ENCODE results near the gene FZD10.

Gene FZD10

GRCh38 chr12:130162267-130162666 is at the start of gene FZD10:
TSS of gene FZD10 (plus strand) at chr12:130162464. CDS start at chr12:130162943, 479 bp downstream.
- TF ChIP-seq CTCF (conservative IDR thresholded peaks at IDR 0.05; ENCODE audit: low read depth, low read length) = no peak
- Histone ChIP-seq H3K27me3 (ENCODE audit: insufficient read depth, low read depth) (no peaks in the 10 kb centered on the region), H2AFZ (ENCODE audit: low read depth) (no peak within 1 kb of the TSS), H3K4me1 (ENCODE audit: low read depth, poor library complexity, severe bottlenecking) (no peaks in the 10 kb centered on the region), H3K79me2 (ENCODE audit: insufficient read depth, low read depth) (no peaks in the 10 kb centered on the region), H3K9ac (no peak within 1 kb of the TSS), H3K4me3 (IDR thresholded peaks at IDR 0.05; ENCODE audit: insufficient read depth, low read depth, low read length) (no peak within 1 kb of the TSS), H3K27ac (no peak within 1 kb of the TSS), H3K4me2 (no peak within 1 kb of the TSS), H4K20me1 (ENCODE audit: insufficient read depth) (no peaks in the 10 kb centered on the region), H3K36me3 (ENCODE audit: insufficient read depth) (no peaks in the 10 kb centered on the region)

- H3K27ac ChIP-seq = no peak overlapping the region
- no peaks in the 10 kb centered on the region for H4K20me1 ChIP-seq (ENCODE audit: insufficient read depth)
- H3K4me1 ChIP-seq (ENCODE audit: low read depth, poor library complexity, severe bottlenecking) = no peaks in the 10 kb centered on the region
- H2AFZ ChIP-seq (ENCODE audit: low read depth) = no peak overlapping the region
- no peaks in the 10 kb centered on the region for H3K36me3 ChIP-seq (ENCODE audit: insufficient read depth)
- H3K79me2 ChIP-seq (ENCODE audit: insufficient read depth, low read depth) = no peaks in the 10 kb centered on the region
- no peak overlapping the region for H3K4me2 ChIP-seq
- H3K27me3 ChIP-seq (ENCODE audit: insufficient read depth, low read depth) = no peaks in the 10 kb centered on the region
- no peak overlapping the region for H3K4me3 ChIP-seq (IDR thresholded peaks at IDR 0.05; ENCODE audit: insufficient read depth, low read depth, low read length)
- H3K9ac ChIP-seq = no peak overlapping the region
- TF ChIP-seq CTCF (conservative IDR thresholded peaks at IDR 0.05; ENCODE audit: low read depth, low read length) = no peak
These were observed 47.3 kb upstream of the FZD10 start for GRCh38 chr12:130114952-130115351.

- Histone ChIP-seq H3K27ac (no peak overlapping the region), H3K79me2 (ENCODE audit: insufficient read depth, low read depth) (no peaks in the 10 kb centered on the region), H3K36me3 (ENCODE audit: insufficient read depth) (no peaks in the 10 kb centered on the region), H3K27me3 (ENCODE audit: insufficient read depth, low read depth) (no peaks in the 10 kb centered on the region), H2AFZ (ENCODE audit: low read depth) (no peak overlapping the region), H4K20me1 (ENCODE audit: insufficient read depth) (no peaks in the 10 kb centered on the region), H3K4me2 (no peak overlapping the region), H3K9ac (no peak overlapping the region), H3K4me1 (ENCODE audit: low read depth, poor library complexity, severe bottlenecking) (no peaks in the 10 kb centered on the region), H3K4me3 (IDR thresholded peaks at IDR 0.05; ENCODE audit: insufficient read depth, low read depth, low read length) (no peak overlapping the region)
- no peak for TF ChIP-seq CTCF (conservative IDR thresholded peaks at IDR 0.05; ENCODE audit: low read depth, low read length)
These were observed 46.6 kb upstream of the FZD10 start for GRCh38 chr12:130115646-130116045.

GRCh38 chr12:130116791-130117190 is 45.5 kb upstream of the FZD10 start:
- Histone ChIP-seq H3K27ac (no peak overlapping the region), H3K4me1 (ENCODE audit: low read depth, poor library complexity, severe bottlenecking) (no peaks in the 10 kb centered on the region), H2AFZ (ENCODE audit: low read depth) (no peak overlapping the region), H3K4me3 (IDR thresholded peaks at IDR 0.05; ENCODE audit: insufficient read depth, low read depth, low read length) (no peak overlapping the region), H3K36me3 (ENCODE audit: insufficient read depth) (no peaks in the 10 kb centered on the region), H4K20me1 (ENCODE audit: insufficient read depth) (no peaks in the 10 kb centered on the region), H3K27me3 (ENCODE audit: insufficient read depth, low read depth) (no peaks in the 10 kb centered on the region), H3K79me2 (ENCODE audit: insufficient read depth, low read depth) (no peaks in the 10 kb centered on the region), H3K9ac (no peak overlapping the region), H3K4me2 (no peak overlapping the region)
- TF ChIP-seq CTCF (conservative IDR thresholded peaks at IDR 0.05; ENCODE audit: low read depth, low read length) = no peak
